GM23338 (cell line): ENCODE data around the gene RPS6KC1. TPM values are rescaled to one million over a fixed set of nuclear protein-coding genes. Genes with fewer than 3 reads are reported as not detected.

Experiments used
- ATAC-seq: fragments of 200-7000 bp; cut with Tn5 transposase; 3 replicates; pipeline ENCODE4 v1.9.1; 2020
- DNase-seq: peaks from one replicate; pipeline ENCODE4 v3.0.0-alpha.2; 2015; ENCODE audit warnings: low spot score
- H2AFZ ChIP-seq: fragments of 200-600 bp; sonication (generic); 2 replicates; pipeline ENCODE4 v1.8.0; 2016; ENCODE audit warnings: antibody characterized with exemption, mild to moderate bottlenecking, moderate library complexity
- H3F3A ChIP-seq: fragments of 200-600 bp; sonication (generic); replicated peaks from 2 replicates; pipeline ENCODE4 v1.8.0; 2017; ENCODE audit warnings: antibody characterized with exemption, mixed run types, low read depth
- H3K27ac ChIP-seq: fragments of 200-600 bp; sonication (generic); 2 replicates; pipeline ENCODE4 v1.6.1; 2016; ENCODE audit warnings: low read depth
- H3K27me3 ChIP-seq: fragments of 200-600 bp; sonication (generic); 2 replicates; pipeline ENCODE4 v1.8.0; 2016; ENCODE audit warnings: mild to moderate bottlenecking, mixed run types, moderate library complexity; ENCODE audit not compliant: insufficient read depth
- H3K36me3 ChIP-seq: fragments of 200-600 bp; sonication (generic); 2 replicates; pipeline ENCODE4 v1.8.0; 2016; ENCODE audit warnings: mild to moderate bottlenecking; ENCODE audit not compliant: insufficient read depth
- H3K4me1 ChIP-seq: fragments of 200-600 bp; sonication (generic); 2 replicates; pipeline ENCODE4 v1.8.0; 2016; ENCODE audit warnings: mild to moderate bottlenecking, moderate library complexity; ENCODE audit not compliant: insufficient read depth
- H3K4me2 ChIP-seq: fragments of 200-600 bp; sonication (generic); 2 replicates; pipeline ENCODE4 v1.7.1; 2017; ENCODE audit warnings: mixed run types
- H3K4me3 ChIP-seq: fragments of 200-600 bp; sonication (generic); 2 replicates; pipeline ENCODE4 v1.6.1; 2016; ENCODE audit warnings: mixed run types
- H3K79me2 ChIP-seq: fragments of 200-600 bp; sonication (generic); replicated peaks from 2 replicates; pipeline ENCODE4 v1.8.0; 2017; ENCODE audit warnings: mild to moderate bottlenecking; ENCODE audit not compliant: insufficient read depth
- H3K9me2 ChIP-seq: fragments of 200-600 bp; sonication (generic); 2 replicates; pipeline ENCODE4 v1.8.0; 2017; ENCODE audit not compliant: insufficient read depth
- H4K20me1 ChIP-seq: fragments of 200-600 bp; sonication (generic); replicated peaks from 2 replicates; pipeline ENCODE4 v1.8.0; 2017; ENCODE audit warnings: mild to moderate bottlenecking; ENCODE audit not compliant: insufficient read depth
- H3K27ac Mint-ChIP-seq: 2 replicates; pipeline ENCODE4 v1.8.0; 2020; ENCODE audit warnings: inconsistent platforms, mild to moderate bottlenecking, moderate library complexity, mixed read lengths
- H3K27me3 Mint-ChIP-seq: 3 replicates; pipeline ENCODE4 v1.8.0; 2022; ENCODE audit warnings: low read depth, mild to moderate bottlenecking, moderate library complexity, mixed read lengths, inconsistent platforms; ENCODE audit not compliant: insufficient read depth, poor library complexity
- H3K36me3 Mint-ChIP-seq: 3 replicates; pipeline ENCODE4 v1.8.0; 2021; ENCODE audit warnings: low read depth, mild to moderate bottlenecking, inconsistent platforms, moderate library complexity, mixed read lengths
- H3K4me1 Mint-ChIP-seq: 3 replicates; pipeline ENCODE4 v1.8.0; 2020; ENCODE audit warnings: mild to moderate bottlenecking, inconsistent platforms, mixed read lengths
- H3K4me3 Mint-ChIP-seq: 3 replicates; pipeline ENCODE4 v1.8.0; 2021; ENCODE audit warnings: moderate library complexity, mild to moderate bottlenecking, inconsistent platforms, mixed read lengths
- H3K9me3 Mint-ChIP-seq: 3 replicates; pipeline ENCODE4 v1.8.0; 2020; ENCODE audit warnings: moderate library complexity, mild to moderate bottlenecking, inconsistent platforms, mixed read lengths
- CREB1 ChIP-seq: fragments of 250-450 bp; sonication (Bioruptor Pico); IDR thresholded peaks from 2 replicates; pipeline ENCODE4 v1.5.0; 2020; ENCODE audit warnings: low read depth, mild to moderate bottlenecking, moderate library complexity
- EZH2 ChIP-seq: fragments of 200-600 bp; sonication (generic); IDR thresholded peaks from one replicate; pipeline ENCODE4 v1.8.0; 2017; ENCODE audit warnings: antibody characterized with exemption, mild to moderate bottlenecking, low read depth; ENCODE audit not compliant: unreplicated experiment
- EZH2phosphoT487 ChIP-seq: fragments of 200-600 bp; sonication (generic); IDR thresholded peaks from one replicate; pipeline ENCODE4 v1.8.1; 2018; ENCODE audit warnings: antibody characterized with exemption; ENCODE audit not compliant: unreplicated experiment
- JUNB ChIP-seq: IDR thresholded peaks from one replicate; pipeline ENCODE4 v1.6.1; 2016; ENCODE audit warnings: antibody characterized with exemption; ENCODE audit not compliant: unreplicated experiment
- NANOG ChIP-seq: IDR thresholded peaks from 2 replicates; pipeline ENCODE4 v1.6.1; 2016; ENCODE audit warnings: antibody characterized with exemption, borderline replicate concordance
- POLR2AphosphoS5 ChIP-seq: IDR thresholded peaks from 2 replicates; pipeline ENCODE4 v1.6.1; 2016; ENCODE audit warnings: antibody characterized with exemption, low read depth
- STAT1 ChIP-seq: IDR thresholded peaks from one replicate; pipeline ENCODE4 v1.6.1; 2016; ENCODE audit warnings: antibody characterized with exemption; ENCODE audit not compliant: unreplicated experiment
- ZNF114 ChIP-seq: fragments of 250-450 bp; sonication (Bioruptor Pico); IDR thresholded peaks from 2 replicates; pipeline ENCODE4 v1.5.0; 2020; ENCODE audit warnings: mild to moderate bottlenecking, moderate library complexity
- ZNF331 ChIP-seq: fragments of 250-450 bp; sonication (Bioruptor Pico); IDR thresholded peaks from 2 replicates; pipeline ENCODE4 v1.5.0; 2020; ENCODE audit warnings: low read depth, mild to moderate bottlenecking, moderate library complexity
- polyA plus RNA-seq: library from polyadenylated mRNA; unstranded; fragments of >200 nt; fragmentation: Nextera tagmentation; extraction: Ambion mirVana; gene quantifications from 2 replicates; pipeline ENCODE4 v1.2.1, GENCODE V29; 2016
- total RNA-seq: library from RNA; depleted of rRNA; stranded (reverse); fragments of >200 nt; shearing (Covaris generic); gene quantifications from 2 replicates; pipeline ENCODE4 v1.2.3, GENCODE V29; 2014
- TF ChIP-seq, protein P1 (sequence below), 2 experiments: fragments of 200-600 bp in 1 of 2; sonication (generic) in 1 of 2; conservative IDR thresholded peaks; 2 replicates each; pipeline versions ENCODE4 v1.5.1 to v1.6.1; 2016 to 2017; ENCODE audit warnings: antibody characterized with exemption in 2 of 2, low read depth in 2 of 2, mild to moderate bottlenecking in 2 of 2, moderate library complexity in 1 of 2
- TF ChIP-seq, protein P2 (sequence below): fragments of 250-450 bp; sonication (Bioruptor Pico); IDR thresholded peaks from 2 replicates; pipeline ENCODE4 v1.5.0; 2020; ENCODE audit warnings: mild to moderate bottlenecking, moderate library complexity
- TF ChIP-seq, protein P3 (sequence below): IDR thresholded peaks from 2 replicates; pipeline ENCODE4 v1.6.1; 2016; ENCODE audit warnings: antibody characterized with exemption
- TF ChIP-seq, protein P4 (sequence below): IDR thresholded peaks from one replicate; pipeline ENCODE4 v1.6.1; 2018; ENCODE audit warnings: antibody characterized with exemption; ENCODE audit not compliant: unreplicated experiment

RPS6KC1 gene
- total and polyA plus RNA-seq, 2 experiments from 2014 or later = 7.9 to 24.9 TPM

DNA sequence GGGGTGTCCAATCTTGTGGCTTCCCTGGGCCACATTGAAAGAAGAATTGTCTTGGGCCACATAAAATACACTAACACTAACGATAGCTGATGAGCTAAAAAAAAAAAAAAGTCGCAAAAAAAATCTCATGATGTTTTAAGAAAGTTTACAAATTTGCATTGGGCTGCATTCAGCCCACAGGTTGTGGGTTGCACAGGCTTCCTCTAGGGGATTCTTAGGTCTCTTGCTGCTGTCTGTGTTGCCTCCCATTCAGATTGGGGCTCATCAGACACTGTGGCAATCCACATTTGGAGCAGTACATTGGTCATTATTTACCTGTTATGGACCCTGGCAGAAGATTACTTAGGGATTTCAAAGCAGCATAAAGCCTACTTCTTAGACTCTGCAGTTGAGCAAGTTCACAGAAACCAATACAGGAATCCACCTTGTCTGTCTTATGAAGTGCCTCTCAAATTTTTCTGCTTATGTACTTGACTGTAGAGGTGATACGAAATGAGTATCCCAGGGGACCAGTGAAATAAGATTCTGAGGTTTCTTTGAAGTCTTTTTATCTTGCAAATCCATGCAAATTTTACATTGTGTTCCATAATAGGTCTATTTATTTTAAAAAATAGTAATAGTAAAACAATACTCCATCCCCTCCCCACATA is 205.5 kb downstream of the RPS6KC1 start:
- H3K9me3 Mint-ChIP-seq = no peaks in the 10 kb centered on the region
- Histone ChIP-seq H3K36me3 (no peaks in the 10 kb centered on the region), H4K20me1 (no peaks in the 10 kb centered on the region), H3K9me2 (no peaks in the 10 kb centered on the region), H3K4me2 (no peak overlapping the region), H3F3A (no peaks in the 10 kb centered on the region), H3K79me2 (no peaks in the 10 kb centered on the region), H3K27me3 (no peaks in the 10 kb centered on the region), H3K4me1 (peaks cover 4% of the 10 kb centered on the region; the same call in 1 of the 2 replicates), H2AFZ (no peak overlapping the region), H3K27ac (no peak overlapping the region), H3K4me3 (no peak overlapping the region)
- H3K27me3 Mint-ChIP-seq = no peaks in the 10 kb centered on the region
- no peak overlapping the region for H3K4me3 Mint-ChIP-seq
- TF ChIP-seq, protein P1, sequence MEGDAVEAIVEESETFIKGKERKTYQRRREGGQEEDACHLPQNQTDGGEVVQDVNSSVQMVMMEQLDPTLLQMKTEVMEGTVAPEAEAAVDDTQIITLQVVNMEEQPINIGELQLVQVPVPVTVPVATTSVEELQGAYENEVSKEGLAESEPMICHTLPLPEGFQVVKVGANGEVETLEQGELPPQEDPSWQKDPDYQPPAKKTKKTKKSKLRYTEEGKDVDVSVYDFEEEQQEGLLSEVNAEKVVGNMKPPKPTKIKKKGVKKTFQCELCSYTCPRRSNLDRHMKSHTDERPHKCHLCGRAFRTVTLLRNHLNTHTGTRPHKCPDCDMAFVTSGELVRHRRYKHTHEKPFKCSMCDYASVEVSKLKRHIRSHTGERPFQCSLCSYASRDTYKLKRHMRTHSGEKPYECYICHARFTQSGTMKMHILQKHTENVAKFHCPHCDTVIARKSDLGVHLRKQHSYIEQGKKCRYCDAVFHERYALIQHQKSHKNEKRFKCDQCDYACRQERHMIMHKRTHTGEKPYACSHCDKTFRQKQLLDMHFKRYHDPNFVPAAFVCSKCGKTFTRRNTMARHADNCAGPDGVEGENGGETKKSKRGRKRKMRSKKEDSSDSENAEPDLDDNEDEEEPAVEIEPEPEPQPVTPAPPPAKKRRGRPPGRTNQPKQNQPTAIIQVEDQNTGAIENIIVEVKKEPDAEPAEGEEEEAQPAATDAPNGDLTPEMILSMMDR (conservative IDR thresholded peaks at IDR 0.05; ENCODE audit: low read depth in 2 of 2) = no peak
- TF ChIP-seq, protein P2, sequence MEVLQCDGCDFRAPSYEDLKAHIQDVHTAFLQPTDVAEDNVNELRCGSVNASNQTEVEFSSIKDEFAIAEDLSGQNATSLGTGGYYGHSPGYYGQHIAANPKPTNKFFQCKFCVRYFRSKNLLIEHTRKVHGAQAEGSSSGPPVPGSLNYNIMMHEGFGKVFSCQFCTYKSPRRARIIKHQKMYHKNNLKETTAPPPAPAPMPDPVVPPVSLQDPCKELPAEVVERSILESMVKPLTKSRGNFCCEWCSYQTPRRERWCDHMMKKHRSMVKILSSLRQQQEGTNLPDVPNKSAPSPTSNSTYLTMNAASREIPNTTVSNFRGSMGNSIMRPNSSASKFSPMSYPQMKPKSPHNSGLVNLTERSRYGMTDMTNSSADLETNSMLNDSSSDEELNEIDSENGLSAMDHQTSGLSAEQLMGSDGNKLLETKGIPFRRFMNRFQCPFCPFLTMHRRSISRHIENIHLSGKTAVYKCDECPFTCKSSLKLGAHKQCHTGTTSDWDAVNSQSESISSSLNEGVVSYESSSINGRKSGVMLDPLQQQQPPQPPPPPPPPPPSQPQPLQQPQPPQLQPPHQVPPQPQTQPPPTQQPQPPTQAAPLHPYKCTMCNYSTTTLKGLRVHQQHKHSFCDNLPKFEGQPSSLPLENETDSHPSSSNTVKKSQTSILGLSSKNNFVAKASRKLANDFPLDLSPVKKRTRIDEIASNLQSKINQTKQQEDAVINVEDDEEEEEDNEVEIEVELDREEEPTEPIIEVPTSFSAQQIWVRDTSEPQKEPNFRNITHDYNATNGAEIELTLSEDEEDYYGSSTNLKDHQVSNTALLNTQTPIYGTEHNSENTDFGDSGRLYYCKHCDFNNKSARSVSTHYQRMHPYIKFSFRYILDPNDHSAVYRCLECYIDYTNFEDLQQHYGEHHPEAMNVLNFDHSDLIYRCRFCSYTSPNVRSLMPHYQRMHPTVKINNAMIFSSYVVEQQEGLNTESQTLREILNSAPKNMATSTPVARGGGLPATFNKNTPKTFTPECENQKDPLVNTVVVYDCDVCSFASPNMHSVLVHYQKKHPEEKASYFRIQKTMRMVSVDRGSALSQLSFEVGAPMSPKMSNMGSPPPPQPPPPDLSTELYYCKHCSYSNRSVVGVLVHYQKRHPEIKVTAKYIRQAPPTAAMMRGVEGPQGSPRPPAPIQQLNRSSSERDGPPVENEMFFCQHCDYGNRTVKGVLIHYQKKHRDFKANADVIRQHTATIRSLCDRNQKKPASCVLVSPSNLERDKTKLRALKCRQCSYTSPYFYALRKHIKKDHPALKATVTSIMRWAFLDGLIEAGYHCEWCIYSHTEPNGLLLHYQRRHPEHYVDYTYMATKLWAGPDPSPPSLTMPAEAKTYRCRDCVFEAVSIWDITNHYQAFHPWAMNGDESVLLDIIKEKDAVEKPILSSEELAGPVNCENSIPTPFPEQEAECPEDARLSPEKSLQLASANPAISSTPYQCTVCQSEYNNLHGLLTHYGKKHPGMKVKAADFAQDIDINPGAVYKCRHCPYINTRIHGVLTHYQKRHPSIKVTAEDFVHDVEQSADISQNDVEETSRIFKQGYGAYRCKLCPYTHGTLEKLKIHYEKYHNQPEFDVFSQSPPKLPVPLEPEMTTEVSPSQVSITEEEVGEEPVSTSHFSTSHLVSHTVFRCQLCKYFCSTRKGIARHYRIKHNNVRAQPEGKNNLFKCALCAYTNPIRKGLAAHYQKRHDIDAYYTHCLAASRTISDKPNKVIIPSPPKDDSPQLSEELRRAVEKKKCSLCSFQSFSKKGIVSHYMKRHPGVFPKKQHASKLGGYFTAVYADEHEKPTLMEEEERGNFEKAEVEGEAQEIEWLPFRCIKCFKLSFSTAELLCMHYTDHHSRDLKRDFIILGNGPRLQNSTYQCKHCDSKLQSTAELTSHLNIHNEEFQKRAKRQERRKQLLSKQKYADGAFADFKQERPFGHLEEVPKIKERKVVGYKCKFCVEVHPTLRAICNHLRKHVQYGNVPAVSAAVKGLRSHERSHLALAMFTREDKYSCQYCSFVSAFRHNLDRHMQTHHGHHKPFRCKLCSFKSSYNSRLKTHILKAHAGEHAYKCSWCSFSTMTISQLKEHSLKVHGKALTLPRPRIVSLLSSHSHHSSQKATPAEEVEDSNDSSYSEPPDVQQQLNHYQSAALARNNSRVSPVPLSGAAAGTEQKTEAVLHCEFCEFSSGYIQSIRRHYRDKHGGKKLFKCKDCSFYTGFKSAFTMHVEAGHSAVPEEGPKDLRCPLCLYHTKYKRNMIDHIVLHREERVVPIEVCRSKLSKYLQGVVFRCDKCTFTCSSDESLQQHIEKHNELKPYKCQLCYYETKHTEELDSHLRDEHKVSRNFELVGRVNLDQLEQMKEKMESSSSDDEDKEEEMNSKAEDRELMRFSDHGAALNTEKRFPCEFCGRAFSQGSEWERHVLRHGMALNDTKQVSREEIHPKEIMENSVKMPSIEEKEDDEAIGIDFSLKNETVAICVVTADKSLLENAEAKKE (CRISPR knock-in tag) = no peak
- TF ChIP-seq ZNF114 (CRISPR knock-in tag) (no peak), EZH2phosphoT487 (no peak), STAT1 (no peak), JUNB (no peak), POLR2AphosphoS5 (no peak), CREB1 (CRISPR knock-in tag) (no peak), ZNF331 (CRISPR knock-in tag) (no peak), NANOG (no peak), EZH2 (no peak)
- TF ChIP-seq, protein P3, sequence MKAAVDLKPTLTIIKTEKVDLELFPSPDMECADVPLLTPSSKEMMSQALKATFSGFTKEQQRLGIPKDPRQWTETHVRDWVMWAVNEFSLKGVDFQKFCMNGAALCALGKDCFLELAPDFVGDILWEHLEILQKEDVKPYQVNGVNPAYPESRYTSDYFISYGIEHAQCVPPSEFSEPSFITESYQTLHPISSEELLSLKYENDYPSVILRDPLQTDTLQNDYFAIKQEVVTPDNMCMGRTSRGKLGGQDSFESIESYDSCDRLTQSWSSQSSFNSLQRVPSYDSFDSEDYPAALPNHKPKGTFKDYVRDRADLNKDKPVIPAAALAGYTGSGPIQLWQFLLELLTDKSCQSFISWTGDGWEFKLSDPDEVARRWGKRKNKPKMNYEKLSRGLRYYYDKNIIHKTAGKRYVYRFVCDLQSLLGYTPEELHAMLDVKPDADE = no peak
- TF ChIP-seq, protein P4, sequence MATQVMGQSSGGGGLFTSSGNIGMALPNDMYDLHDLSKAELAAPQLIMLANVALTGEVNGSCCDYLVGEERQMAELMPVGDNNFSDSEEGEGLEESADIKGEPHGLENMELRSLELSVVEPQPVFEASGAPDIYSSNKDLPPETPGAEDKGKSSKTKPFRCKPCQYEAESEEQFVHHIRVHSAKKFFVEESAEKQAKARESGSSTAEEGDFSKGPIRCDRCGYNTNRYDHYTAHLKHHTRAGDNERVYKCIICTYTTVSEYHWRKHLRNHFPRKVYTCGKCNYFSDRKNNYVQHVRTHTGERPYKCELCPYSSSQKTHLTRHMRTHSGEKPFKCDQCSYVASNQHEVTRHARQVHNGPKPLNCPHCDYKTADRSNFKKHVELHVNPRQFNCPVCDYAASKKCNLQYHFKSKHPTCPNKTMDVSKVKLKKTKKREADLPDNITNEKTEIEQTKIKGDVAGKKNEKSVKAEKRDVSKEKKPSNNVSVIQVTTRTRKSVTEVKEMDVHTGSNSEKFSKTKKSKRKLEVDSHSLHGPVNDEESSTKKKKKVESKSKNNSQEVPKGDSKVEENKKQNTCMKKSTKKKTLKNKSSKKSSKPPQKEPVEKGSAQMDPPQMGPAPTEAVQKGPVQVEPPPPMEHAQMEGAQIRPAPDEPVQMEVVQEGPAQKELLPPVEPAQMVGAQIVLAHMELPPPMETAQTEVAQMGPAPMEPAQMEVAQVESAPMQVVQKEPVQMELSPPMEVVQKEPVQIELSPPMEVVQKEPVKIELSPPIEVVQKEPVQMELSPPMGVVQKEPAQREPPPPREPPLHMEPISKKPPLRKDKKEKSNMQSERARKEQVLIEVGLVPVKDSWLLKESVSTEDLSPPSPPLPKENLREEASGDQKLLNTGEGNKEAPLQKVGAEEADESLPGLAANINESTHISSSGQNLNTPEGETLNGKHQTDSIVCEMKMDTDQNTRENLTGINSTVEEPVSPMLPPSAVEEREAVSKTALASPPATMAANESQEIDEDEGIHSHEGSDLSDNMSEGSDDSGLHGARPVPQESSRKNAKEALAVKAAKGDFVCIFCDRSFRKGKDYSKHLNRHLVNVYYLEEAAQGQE = no peak
- H3K4me1 Mint-ChIP-seq = peaks cover 24% of the 10 kb centered on the region
- no peaks in the 10 kb centered on the region for H3K36me3 Mint-ChIP-seq
- H3K27ac Mint-ChIP-seq = no peak overlapping the region
- ATAC-seq (peak; percentile 76), DNase-seq (no peak)
